SK-N-DZ (cell line): ENCODE data around the gene OPCML.
"Not testable (repeated sequence)": the region's sequence is repeated elsewhere in the genome, so short reads cannot be mapped to it uniquely, and the experiment has no call there.

Source experiments
- DNase-seq: peaks from one replicate; pipeline ENCODE4 v3.0.0-alpha.2; 2015; ENCODE audit warnings: low spot score
- small RNA-seq, 2 experiments: library from RNA; depleted of rRNA; stranded (forward); fragments of <200 nt; gene quantifications; one replicate each; pipeline ENCODE3, GENCODE V24; 2014

OPCML gene

DNA sequence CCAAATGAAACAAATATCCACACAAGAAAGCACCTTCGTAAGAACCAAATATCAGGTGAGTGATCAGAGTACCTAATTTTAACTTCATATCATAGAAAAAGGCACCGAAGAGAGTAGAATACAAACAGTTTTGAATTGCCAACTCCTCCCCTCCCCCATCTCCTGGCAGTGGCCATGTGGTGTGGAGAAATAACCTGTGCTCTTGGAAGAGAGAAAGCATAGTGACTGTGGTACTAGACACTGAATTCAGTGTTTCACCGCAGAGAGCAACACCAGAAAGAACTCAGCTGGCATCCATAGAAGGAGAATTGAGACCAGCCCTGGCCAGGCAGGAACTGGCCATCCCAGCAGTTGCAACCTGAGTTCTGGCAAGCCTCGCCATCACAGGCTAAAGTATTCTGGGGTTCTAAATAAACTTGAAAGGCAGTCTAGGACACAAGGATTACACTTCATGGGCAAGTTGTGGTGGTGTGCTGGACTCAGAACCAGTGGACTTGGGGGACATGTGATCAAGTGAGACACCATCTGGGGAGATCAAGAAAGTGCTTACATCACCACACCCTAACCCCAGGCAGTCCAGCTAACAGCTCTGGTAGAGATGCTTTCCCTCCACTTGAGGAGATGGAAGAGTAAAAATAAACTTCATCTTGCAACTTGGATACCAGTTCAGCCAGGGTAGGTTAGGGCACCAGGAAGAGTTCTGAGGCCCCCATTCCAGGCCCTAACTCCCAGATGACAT is 1158.7 kb downstream of the OPCML start:
- DNase-seq, result no peak

DNA sequence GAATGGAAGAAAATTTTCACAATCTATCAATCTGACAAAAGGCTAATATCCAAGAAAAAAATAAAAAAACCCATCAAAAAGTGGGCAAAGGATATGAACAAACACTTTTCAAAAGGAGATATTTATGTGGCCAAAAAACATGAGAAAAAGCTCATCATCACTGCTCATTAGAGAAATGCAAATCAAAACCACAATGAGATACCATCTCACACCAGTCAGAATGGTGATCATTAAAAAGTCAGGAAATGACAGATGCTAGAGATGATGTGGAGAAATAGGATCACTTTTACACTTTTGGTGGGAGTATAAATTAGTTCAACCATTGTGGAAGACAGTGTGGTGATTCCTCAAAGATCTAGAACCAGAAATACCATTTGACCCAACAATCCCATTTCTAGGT is 1162.2 kb downstream of the OPCML start:
- not testable (repeated sequence) for DNase-seq

DNA sequence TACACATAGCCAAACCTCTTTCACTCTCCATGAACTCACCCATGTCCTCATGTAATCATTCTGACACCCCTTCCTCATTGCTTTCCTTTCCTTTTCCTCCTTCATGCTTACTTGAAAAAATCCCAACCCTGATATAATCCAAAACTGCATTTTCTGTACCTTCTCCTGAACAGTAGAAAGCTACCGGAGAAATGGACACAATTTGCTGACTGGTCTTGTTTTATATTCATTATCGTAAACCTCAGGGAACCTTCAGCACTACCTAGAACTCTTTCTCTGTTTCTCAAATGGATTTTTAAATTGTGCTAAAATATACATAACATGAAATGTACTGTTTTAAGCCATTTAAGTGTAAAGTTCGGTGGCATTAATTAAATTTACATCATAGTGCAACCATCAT is 1165.0 kb downstream of the OPCML start:
- DNase-seq, result no peak

DNA sequence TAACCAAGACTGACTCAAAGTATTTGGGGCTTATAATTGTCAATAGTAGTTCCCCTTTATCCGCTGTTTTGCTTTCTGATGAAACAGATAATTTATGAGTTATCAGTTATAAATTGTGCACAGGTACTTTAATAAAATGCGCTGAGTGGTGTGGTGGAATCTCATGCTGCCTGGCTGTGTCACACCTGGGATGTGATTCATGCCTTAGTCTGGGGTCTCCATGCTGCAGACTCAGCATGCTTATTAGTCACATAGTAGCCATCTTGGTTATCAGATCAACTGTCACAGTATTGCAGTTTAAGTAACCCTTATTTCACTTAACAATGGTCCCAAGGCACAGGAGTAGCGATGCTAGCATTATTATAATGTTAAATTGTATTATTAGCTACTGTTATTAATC is 1166.7 kb downstream of the OPCML start:
- no peak for DNase-seq

Small RNA genes within 50 kb of the gene (small RNA-seq; reads per million reads assigned to genes)
- 0 reads per million in 2 experiments for gene RF00026
